CD4-positive, alpha-beta T cell treated with Interleukin-10 for 1 hour (primary cell): Measurements from ENCODE around the gene YLPM1.
"Not testable (repeated sequence)": the region's sequence is repeated elsewhere in the genome, so short reads cannot be mapped to it uniquely, and the experiment has no call there.

Source experiments
- DNase-seq: peaks from one replicate; pipeline ENCODE4 v3.0.0-alpha.2; 2020

The YLPM1 gene, protein sequence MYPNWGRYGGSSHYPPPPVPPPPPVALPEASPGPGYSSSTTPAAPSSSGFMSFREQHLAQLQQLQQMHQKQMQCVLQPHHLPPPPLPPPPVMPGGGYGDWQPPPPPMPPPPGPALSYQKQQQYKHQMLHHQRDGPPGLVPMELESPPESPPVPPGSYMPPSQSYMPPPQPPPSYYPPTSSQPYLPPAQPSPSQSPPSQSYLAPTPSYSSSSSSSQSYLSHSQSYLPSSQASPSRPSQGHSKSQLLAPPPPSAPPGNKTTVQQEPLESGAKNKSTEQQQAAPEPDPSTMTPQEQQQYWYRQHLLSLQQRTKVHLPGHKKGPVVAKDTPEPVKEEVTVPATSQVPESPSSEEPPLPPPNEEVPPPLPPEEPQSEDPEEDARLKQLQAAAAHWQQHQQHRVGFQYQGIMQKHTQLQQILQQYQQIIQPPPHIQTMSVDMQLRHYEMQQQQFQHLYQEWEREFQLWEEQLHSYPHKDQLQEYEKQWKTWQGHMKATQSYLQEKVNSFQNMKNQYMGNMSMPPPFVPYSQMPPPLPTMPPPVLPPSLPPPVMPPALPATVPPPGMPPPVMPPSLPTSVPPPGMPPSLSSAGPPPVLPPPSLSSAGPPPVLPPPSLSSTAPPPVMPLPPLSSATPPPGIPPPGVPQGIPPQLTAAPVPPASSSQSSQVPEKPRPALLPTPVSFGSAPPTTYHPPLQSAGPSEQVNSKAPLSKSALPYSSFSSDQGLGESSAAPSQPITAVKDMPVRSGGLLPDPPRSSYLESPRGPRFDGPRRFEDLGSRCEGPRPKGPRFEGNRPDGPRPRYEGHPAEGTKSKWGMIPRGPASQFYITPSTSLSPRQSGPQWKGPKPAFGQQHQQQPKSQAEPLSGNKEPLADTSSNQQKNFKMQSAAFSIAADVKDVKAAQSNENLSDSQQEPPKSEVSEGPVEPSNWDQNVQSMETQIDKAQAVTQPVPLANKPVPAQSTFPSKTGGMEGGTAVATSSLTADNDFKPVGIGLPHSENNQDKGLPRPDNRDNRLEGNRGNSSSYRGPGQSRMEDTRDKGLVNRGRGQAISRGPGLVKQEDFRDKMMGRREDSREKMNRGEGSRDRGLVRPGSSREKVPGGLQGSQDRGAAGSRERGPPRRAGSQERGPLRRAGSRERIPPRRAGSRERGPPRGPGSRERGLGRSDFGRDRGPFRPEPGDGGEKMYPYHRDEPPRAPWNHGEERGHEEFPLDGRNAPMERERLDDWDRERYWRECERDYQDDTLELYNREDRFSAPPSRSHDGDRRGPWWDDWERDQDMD (N-terminal part only)

DNA sequence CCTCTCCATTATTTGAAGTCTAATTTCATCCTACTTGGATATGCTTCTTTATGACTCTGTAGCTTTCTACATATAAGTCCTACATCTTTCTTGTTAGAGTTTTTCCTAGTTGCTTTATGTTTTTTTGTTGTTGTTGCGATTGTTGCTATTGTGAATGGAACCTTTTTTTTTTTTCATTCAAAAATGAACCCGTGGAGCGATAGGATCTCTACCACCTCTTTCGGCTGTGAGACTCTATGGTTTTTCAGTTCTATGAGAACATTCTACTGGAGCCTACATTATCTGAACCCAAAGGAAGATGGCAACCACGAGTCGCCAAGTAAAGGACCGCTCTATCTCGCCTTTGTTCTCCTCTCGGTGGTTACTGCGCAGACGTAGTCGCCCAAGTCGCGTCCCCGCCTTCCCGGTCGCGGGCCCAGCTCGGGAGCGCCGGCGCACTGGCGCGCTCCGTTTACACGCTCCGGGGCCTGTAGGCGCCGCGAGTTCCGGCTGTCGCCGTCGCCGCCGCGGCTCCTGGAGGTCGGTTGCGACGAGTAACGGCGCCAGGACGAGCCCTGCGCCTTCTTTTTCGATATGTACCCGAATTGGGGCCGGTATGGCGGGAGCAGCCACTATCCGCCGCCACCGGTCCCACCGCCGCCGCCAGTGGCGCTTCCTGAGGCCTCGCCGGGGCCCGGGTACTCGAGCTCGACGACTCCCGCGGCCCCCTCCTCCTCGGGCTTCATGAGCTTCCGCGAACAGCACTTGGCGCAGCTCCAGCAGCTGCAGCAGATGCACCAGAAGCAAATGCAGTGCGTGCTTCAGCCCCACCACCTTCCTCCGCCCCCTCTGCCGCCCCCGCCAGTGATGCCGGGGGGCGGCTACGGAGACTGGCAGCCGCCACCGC is at the start of gene YLPM1:
YLPM1 (plus strand) TSS at position 400 of the 886 bp plus-strand sequence; CDS start at position 574, 174 bp downstream.
- peak; percentile 97 for DNase-seq

DNA sequence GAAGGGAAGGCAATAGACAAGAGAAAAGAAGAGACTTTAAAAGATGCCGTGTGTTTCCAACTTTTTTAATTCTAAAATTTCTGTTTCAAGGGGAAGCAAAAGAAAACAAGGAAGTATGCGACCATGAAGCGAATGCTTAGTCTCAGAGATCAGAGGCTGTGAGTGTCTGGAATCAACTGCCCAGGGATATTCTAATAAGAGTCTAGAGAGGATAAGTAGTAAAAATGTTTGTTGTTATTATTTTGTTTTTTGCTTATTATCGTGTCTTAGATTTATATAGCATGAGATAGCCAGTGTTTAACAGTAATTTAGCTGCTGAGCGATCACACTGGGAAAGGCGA is 49.8 kb upstream of the YLPM1 start:
- no peak for DNase-seq

DNA sequence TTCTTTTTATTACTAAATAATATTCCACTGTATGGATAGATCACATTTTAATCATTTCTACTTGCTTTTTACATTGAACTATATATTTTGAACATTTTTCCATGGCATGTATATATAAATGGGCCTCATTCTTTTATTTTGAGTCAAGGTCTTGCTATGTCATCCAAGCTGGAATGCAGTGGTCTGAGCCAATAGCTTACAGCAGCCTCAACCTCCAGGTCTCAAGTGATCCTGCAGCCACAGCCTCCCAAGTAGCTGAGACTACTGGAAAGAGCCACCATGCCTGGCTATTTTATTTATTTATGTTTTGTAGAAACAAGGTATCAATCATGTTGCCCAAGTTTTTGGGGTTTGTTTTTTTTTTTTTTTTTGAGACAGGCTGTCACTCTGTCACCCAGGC is 42.6 kb upstream of the YLPM1 start:
- DNase-seq = no peak

DNA sequence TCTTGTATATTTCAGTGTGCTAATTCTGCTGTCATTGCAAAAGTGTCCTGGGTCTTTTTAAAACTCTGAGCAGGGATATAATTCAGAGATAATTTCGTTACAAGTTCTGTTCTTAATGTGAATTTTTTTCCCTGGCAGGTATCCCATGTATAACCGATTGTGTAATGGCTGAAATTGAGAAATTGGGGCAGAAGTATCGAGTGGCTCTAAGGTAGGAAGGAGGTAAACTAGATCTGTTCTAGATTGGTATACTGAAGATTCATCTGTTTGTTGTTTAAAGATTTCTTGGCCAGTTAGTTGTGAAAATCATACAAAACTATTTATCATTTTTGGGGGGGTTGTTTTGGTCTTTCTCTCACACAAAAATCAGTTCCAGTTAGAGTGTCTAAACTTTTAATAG is 40.0 kb upstream of the YLPM1 start:
- no peak for DNase-seq

DNA sequence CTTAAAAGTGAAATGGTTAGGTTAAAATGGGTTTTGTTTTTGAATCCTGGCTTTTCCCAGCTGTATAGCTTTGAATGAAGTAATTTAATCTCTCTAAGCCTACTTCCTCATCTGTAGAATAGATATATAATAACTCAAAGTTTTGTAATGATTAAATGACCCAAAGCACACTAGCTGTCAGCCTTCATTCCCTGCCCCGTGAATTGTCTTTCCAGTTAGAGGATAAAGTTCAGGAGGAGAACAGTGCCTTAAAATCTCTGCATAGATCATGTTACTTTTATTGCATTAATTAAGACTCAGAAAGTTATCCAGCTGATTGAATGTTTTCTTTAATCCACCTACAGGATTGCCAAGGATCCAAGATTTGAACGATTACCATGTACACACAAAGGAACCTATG is 30.7 kb upstream of the YLPM1 start:
- DNase-seq = no peak

DNA sequence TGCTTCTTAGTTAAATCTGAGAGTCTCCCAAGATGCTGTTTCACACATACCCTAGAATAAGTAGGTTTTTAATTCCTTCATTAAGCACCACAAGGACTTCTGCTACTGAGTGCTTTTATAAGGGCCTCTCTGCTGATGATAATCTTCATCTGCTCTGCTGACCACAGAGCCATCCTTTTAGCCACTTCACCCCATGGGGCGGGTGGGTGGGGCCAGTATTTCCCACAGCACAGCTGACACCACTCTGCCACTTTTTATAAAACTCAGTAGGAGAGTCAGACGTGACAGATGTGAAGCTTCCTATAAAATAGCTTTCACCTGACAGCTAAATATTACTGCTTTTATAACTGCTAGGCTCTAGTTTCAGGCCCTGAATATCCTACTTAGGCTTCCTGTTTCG is 29.9 kb upstream of the YLPM1 start:
- DNase-seq = no peak

DNA sequence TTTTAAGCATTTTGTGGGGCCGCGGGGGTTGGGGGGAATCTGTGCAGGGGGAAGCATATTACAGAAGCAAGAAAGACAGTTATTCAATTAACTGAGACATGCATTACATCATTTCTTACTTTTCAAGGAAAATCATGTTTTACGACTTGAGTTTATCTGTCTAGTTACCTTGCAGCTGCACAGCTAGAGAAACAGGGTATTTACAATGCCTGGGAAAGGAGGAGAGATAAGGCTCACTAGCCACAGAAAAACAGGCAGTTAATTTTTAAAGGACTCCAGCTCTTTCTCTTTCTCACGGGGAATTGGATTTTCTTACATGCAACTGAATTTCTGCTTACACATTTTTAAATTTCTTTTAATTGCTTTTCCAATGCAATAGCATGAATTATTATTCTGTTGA is 28.0 kb upstream of the YLPM1 start:
- no peak for DNase-seq

DNA sequence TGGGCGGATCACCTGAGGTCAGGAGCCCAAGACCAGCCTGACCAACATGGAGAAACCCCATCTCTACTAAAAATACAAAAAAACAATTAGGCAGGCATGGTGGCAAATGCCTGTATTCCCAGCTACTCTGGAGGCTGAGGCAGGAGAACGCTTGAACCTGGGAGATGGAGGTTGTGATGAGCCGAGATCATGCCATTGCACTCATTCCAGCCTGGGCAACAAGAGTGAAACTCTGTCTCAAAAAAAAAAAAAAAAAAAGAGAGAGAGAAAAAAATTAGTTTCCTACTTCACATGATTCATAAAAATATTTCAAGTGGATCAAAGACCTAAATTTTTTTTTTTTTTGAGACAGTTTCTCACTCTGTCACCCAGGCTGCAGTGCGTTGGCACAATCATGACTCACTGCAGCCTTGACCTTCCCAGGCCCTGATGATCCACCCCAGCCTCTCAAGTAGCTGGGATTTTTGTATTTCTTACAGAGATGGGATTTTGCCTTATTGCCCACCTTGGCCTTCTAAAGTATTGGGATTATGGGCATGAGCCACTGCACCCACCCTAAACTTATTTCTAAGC is 25.3 kb upstream of the YLPM1 start:
- DNase-seq = no peak

DNA sequence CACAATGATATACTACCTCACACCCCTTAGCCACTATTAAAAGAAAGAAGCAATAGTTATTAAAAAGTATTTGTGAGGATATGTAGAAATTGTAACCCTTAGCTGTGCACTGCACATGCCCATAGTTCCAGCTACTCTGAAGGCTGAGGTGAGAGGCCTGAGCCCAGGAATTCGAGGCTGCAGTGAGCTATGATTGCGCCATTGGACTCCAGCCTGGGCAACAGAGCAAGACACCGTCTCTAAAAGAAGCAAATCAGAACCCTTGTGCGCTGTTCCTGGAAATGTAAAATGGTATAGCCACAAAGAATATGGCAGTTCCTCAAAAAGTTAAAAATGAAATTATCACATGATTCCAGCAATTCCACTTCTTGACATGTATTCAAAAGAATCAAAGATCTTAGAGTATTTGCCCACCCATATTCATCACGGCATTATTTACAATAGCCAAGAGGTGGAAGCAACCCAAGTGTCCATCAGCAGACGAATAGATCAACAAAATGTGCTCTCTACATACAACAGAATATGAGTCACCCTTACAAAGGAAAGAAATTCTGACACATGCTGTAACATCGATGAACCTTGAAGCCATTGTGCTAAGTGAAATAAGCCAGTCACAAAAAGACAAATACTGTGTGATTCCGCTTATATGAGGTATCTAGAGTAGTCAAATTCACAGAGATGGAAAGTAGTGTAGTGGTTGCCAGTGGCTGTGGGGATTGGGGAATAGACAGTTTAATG is 23.7 kb upstream of the YLPM1 start:
- no peak for DNase-seq

DNA sequence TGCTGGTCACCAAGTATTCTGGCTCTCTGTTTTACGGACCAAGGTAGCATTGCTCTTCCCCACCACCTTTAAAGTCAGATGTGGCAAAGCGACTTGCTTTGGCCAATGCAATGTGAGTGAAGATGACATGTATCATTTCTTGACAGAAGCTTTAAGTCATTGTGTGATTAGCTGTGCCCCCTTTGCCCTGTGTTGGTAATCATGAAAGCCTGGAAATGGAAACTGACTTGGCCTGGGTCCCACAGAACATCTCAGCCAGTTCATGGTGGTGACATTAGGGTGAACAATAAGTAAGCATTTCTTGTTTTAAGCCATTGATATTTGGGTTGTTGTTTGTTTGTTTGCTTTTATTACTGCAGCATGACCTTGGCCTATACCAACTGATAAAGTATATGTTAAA is 15.9 kb upstream of the YLPM1 start:
- DNase-seq = no peak

DNA sequence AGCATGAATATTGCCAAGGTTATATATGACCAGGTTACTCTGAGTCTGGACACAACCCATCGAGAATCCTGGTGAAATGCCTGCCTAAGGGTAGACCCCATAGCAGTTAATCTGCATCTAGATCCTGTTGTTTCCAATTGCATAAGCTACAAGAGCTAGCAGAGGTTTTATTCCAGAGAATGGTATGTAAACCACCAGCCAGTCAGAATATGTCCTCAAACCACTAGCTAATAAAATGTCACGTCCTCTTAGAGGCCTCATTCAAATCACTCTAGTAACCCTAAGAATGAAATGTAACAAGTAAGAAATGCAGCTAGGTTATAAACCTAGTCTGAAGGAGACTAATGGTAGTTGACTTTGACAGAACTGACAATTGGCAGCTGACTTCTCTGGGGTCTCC is 9.0 kb upstream of the YLPM1 start:
- DNase-seq = no peak

DNA sequence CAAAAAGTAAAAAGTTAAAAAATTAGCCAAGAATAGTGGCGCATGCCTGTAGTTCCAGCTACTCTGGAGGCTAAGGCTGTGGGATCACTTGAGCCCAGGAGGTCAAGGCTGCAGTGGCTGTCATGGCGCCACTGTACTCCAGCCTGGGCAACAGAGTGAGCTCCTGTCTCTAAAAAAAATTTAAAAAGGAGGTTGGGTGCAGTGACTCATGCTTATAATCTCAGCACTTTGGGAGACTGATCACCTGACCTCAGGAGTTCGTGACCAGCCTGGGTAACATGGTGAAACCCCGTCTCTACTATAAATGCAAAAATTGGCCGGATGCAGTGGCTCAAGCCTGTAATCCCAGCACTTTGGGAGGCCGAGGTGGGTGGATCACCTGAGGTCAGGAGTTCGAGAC is 8.2 kb upstream of the YLPM1 start:
- no peak for DNase-seq

DNA sequence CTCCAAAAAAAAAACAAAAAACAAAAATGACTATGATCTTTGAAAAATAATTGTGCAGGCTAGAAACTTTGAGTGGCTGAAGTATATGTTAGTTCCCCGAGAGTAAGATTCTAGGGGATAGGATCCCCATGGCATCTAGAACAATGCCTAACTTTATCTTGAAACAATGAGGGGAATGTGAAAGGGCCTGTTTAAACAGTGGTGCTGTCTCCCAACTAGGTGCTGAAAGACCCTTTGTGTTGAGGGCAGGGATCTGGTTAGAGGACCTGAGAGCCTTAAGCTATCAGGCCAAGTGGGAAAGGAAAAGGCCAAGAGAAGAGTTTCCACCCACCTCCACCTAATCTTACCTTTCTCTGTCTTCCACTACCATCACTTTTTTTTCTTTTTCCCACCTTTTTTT is 6.8 kb upstream of the YLPM1 start:
- no peak for DNase-seq

DNA sequence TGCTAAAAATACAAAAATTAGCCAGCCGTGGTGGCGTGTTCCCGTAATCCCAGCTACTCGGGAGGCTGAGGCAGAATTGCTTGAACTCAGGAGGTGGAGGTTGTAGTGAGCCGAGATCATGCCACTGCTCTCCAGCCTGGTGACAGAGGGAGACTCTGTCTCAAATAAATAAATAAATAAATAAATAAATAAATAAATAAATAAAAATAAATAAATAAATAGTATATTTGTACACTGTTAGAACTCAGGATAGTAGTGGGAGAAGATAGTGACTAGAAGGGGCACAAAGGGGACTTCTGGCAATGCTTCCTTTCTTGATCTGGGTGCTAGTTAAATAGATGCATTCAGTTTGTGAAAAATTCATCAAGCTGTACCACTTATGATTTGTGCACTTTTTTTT is 4.6 kb upstream of the YLPM1 start:
- DNase-seq = not testable (repeated sequence)

DNA sequence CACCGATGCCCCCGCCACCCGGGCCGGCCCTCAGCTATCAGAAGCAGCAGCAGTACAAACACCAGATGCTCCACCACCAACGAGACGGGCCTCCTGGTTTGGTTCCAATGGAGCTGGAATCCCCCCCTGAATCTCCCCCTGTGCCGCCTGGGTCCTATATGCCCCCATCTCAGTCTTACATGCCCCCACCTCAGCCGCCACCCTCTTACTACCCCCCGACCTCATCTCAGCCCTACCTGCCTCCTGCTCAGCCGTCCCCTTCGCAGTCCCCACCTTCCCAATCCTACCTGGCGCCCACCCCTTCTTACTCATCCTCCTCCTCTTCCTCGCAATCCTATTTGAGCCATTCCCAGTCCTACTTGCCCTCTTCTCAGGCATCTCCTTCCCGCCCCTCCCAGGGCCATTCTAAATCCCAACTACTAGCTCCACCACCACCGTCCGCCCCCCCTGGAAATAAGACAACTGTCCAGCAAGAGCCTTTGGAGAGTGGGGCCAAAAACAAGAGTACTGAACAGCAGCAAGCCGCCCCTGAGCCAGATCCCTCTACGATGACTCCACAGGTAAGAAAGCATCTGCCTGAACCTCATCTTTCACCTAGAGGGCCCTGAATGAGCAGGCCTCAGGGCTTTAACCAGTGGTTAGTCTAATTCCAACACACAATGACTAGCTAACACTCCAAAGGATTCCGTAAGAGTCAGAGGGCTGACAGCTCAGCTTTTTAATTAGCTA is 851 bp downstream of the YLPM1 start:
- DNase-seq = peak; percentile 17

DNA sequence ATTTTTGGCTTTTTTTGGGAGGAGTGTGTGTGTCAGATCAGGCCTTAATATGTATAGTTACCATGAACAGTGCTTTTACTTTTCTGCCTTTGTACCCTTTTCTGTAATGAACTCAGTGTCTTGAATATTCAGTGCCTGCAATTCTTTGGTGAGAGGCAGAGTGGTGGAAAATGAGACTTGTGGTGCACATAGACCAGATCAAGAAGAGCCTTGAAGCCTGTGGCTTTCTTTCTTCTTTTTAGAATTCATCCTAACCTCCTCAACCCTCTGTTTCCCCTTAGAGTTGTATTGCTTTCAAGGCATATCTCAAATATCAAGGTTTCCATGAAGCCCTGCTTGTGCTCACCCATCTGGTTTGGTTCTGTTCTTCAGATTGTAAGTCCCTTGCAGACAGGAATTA is 2.6 kb downstream of the YLPM1 start:
- peak; percentile 12 for DNase-seq

DNA sequence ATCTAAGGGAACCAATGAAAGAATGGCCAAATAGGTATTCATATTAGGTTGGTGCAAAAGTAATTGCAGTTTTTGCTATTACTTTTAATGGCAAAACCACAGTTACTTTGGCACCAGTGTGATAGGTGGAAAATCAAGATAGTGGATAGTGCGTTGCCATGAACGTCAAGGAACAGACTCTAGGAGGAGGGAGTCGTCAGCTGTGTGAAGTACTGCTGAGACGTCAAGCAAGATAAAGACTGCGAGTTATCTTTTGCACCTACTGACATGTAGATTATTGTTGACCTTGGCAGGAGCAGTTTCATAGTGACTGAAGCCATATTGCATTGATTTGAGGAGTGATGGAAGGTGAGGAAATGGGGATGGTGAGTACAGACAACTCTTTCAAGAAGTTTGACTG is 8.3 kb downstream of the YLPM1 start:
- no peak for DNase-seq

DNA sequence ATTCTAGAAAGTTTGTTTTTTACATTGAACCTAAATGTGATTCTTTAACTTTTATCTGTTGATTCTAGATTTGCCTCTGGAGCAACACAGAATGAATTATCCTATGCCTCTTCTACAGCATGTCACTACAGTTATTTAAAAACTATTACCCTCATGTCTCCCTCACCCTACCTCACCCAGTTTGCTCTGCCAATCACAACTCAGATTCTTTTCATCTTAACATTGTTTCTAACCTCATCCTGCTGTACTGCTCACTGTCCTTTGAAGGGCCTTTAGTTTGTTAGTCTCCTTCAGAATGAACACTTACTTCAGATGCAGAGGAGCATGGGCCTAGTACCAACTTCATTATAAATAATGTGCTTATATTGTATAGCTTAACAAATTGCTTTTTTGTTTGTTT is 21.5 kb downstream of the YLPM1 start:
- no peak for DNase-seq

DNA sequence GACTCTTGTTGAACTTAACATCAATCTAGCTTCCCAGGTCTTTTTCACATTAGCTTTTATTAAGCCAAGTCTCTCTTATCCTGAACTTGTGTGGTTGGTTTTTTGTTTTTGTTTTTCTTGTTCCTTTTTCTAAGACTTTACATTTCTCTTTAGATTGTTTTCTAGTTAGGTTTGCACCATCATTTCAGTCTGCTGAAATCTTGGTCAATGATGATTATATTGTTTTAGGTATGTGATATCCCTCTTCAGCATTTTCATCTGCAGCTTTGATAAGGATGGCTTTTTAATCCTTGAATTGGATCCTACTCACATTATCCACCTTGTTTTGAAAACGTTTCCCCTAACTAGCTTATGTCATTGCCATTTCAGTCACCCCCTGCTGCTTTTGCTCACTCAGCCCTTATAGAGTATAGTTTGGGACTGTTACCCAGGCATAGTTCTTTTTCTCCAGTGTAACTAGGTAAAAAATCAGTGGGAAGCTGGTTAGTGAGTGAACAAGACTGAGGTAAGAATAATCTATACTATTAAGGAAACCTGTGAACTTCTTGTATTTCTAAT is 22.0 kb downstream of the YLPM1 start:
- DNase-seq = no peak

DNA sequence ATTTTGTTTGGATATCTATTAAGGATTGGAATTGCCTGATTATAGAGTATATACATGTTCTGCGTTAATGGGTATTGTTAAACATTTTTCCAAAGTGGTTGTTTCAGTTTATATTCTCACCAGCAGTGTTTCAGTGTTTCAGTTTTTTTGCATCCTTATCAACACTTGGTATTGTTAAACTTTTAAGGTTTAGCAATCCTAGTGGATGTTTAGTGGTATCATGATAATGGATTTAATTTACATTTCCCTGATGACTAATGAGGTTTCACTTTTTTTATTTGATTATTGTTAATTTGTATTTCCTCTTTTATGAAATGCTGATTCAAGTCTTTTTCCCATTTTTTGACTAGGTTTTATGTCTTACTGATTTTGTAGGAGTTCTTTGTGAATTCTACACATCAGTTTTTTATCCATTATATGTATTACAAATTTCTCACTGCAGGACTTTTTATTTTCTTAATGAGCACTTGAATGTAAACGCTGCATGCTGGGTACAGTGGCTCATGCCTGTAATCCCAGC is 23.7 kb downstream of the YLPM1 start:
- no peak for DNase-seq
